Liver (tissue), 3 donors: ENCODE results near the gene PNKD.

Source experiments
- FOXA1 ChIP-seq: IDR thresholded peaks from 2 replicates; pipeline ENCODE4 v1.6.1; 2016; ENCODE audit warnings: antibody characterized with exemption
- GABPA ChIP-seq, 2 donors: IDR thresholded peaks in 1 of 2; conservative IDR thresholded peaks in 1 of 2; 2 replicates each; pipeline ENCODE4 v1.6.1; 2016; ENCODE audit warnings: antibody characterized with exemption in 2 of 2, mild to moderate bottlenecking in 1 of 2, moderate library complexity in 1 of 2
- HNF4G ChIP-seq: IDR thresholded peaks from 2 replicates; pipeline ENCODE4 v1.6.1; 2016; ENCODE audit warnings: antibody characterized with exemption
- NR2F2 ChIP-seq: IDR thresholded peaks from 2 replicates; pipeline ENCODE4 v1.6.1; 2016; ENCODE audit warnings: antibody characterized with exemption
- RAD21 ChIP-seq, 2 donors: IDR thresholded peaks; 2 replicates each; pipeline ENCODE4 v1.6.1; 2016; ENCODE audit warnings: antibody characterized with exemption in 2 of 2, mild to moderate bottlenecking in 2 of 2
- TAF1 ChIP-seq: conservative IDR thresholded peaks from 2 replicates; pipeline ENCODE4 v1.6.1; 2016; ENCODE audit warnings: antibody characterized with exemption, mild to moderate bottlenecking
- YY1 ChIP-seq: IDR thresholded peaks from 2 replicates; pipeline ENCODE4 v1.6.1; 2016; ENCODE audit warnings: antibody characterized with exemption, mild to moderate bottlenecking
- TF ChIP-seq, protein P1 (sequence below): fragments of 150-350 bp; IDR thresholded peaks from 2 replicates; pipeline ENCODE4 v1.5.1; 2017; ENCODE audit warnings: improper control_type of control experiment, low read depth, low read length; ENCODE audit not compliant: missing input control
- TF ChIP-seq, protein P2 (sequence below): IDR thresholded peaks from 2 replicates; pipeline ENCODE4 v1.6.1; 2016; ENCODE audit warnings: antibody characterized with exemption
- TF ChIP-seq, protein P3 (sequence below): IDR thresholded peaks from 2 replicates; pipeline ENCODE4 v1.6.1; 2016; ENCODE audit warnings: antibody characterized with exemption, mild to moderate bottlenecking
- donor health status: healthy.
- donor health status: healthy.

DNA sequence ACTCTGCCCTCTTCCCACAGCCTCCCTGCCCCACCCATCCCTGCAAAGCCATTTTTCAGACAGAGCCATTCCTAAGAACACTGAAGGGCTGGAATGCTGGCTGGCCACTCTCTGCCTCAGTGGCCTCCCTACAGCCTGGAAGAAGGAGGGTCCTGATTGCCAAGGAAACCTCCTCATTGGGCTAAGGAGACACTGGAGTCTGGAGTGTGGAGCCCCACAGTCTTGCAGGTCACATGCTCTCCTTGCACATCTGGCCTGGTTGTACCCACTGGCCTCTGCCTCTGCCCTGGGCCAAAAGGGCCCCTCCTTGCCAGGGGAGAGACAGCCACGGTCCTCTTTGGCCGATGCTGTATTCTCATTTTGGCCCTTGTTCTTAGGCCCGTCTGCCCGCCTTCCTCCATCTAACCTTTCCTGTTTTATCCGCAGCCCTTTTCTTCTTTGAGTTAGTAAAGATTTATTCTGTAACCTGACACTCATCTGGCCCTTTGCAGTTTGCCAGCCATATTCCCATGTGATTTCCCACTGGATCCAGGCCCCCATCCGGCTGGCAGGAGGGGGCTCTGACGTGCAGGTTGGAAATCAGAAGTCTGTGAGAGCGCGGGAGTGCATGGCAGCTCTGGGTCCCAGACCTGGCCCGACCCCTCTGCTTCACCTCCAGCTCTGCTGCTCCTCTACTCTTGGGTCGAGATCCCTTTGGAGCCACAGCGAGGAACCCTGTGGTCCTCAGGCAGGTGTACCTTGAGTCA is 75.3 kb downstream of the PNKD start:
- TF ChIP-seq FOXA1 (no peak), RAD21 (IDR thresholded peaks at IDR 0.05) (no peak), YY1 (no peak), TAF1 (no peak), GABPA (IDR thresholded peaks at IDR 0.05 in 1 of 2, conservative IDR thresholded peaks at IDR 0.05 in 1 of 2) (no peak), NR2F2 (no peak), HNF4G (no peak)
- TF ChIP-seq, protein P1, sequence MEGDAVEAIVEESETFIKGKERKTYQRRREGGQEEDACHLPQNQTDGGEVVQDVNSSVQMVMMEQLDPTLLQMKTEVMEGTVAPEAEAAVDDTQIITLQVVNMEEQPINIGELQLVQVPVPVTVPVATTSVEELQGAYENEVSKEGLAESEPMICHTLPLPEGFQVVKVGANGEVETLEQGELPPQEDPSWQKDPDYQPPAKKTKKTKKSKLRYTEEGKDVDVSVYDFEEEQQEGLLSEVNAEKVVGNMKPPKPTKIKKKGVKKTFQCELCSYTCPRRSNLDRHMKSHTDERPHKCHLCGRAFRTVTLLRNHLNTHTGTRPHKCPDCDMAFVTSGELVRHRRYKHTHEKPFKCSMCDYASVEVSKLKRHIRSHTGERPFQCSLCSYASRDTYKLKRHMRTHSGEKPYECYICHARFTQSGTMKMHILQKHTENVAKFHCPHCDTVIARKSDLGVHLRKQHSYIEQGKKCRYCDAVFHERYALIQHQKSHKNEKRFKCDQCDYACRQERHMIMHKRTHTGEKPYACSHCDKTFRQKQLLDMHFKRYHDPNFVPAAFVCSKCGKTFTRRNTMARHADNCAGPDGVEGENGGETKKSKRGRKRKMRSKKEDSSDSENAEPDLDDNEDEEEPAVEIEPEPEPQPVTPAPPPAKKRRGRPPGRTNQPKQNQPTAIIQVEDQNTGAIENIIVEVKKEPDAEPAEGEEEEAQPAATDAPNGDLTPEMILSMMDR: no peak
- TF ChIP-seq, protein P2, sequence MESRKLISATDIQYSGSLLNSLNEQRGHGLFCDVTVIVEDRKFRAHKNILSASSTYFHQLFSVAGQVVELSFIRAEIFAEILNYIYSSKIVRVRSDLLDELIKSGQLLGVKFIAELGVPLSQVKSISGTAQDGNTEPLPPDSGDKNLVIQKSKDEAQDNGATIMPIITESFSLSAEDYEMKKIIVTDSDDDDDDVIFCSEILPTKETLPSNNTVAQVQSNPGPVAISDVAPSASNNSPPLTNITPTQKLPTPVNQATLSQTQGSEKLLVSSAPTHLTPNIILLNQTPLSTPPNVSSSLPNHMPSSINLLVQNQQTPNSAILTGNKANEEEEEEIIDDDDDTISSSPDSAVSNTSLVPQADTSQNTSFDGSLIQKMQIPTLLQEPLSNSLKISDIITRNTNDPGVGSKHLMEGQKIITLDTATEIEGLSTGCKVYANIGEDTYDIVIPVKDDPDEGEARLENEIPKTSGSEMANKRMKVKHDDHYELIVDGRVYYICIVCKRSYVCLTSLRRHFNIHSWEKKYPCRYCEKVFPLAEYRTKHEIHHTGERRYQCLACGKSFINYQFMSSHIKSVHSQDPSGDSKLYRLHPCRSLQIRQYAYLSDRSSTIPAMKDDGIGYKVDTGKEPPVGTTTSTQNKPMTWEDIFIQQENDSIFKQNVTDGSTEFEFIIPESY: no peak
- TF ChIP-seq, protein P3, sequence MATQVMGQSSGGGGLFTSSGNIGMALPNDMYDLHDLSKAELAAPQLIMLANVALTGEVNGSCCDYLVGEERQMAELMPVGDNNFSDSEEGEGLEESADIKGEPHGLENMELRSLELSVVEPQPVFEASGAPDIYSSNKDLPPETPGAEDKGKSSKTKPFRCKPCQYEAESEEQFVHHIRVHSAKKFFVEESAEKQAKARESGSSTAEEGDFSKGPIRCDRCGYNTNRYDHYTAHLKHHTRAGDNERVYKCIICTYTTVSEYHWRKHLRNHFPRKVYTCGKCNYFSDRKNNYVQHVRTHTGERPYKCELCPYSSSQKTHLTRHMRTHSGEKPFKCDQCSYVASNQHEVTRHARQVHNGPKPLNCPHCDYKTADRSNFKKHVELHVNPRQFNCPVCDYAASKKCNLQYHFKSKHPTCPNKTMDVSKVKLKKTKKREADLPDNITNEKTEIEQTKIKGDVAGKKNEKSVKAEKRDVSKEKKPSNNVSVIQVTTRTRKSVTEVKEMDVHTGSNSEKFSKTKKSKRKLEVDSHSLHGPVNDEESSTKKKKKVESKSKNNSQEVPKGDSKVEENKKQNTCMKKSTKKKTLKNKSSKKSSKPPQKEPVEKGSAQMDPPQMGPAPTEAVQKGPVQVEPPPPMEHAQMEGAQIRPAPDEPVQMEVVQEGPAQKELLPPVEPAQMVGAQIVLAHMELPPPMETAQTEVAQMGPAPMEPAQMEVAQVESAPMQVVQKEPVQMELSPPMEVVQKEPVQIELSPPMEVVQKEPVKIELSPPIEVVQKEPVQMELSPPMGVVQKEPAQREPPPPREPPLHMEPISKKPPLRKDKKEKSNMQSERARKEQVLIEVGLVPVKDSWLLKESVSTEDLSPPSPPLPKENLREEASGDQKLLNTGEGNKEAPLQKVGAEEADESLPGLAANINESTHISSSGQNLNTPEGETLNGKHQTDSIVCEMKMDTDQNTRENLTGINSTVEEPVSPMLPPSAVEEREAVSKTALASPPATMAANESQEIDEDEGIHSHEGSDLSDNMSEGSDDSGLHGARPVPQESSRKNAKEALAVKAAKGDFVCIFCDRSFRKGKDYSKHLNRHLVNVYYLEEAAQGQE: no peak
